Thyroid gland (tissue), 4 donors: ENCODE data around the gene SH2D1A.

Source experiments
- CTCF ChIP-seq, 6 experiments: fragments of 200-600 bp in 3 of 6; fragments of 450-650 bp in 3 of 6; sonication (generic) in 3 of 6; IDR thresholded peaks; one replicate each; pipeline ENCODE4 v1.5.1; 2016 to 2019; ENCODE audit warnings: antibody characterized with exemption in 6 of 6, mild to moderate bottlenecking in 2 of 6, inconsistent platforms in 1 of 6, moderate library complexity in 1 of 6
- POLR2A ChIP-seq, 2 donors: fragments of 450-650 bp; IDR thresholded peaks; one replicate each; pipeline ENCODE4 v1.6.1; 2017; ENCODE audit warnings: antibody characterized with exemption in 2 of 2, mild to moderate bottlenecking in 2 of 2, moderate library complexity in 1 of 2

- TF ChIP-seq POLR2A (IDR thresholded peaks at IDR 0.05) (no peak), CTCF (IDR thresholded peaks at IDR 0.05) (no peak)
Measured at GRCh38 chrX:124415115-124415800, 68.9 kb downstream of the SH2D1A start.
